ENCODE results near the gene ZFHX3. TPM values are rescaled to one million over a fixed set of nuclear protein-coding genes. Genes with fewer than 3 reads are reported as not detected.

ZFHX3 gene
- total and polyA plus RNA-seq, 2 of the 8 experiments (the other 6 are each of a cell fraction or from before 2014, with no cell fraction given), result 0.08 to 0.99 TPM

GRCh38 chr16:72921620-72922019, 126.3 kb downstream of the ZFHX3 start (continued):
- no peak for TF ChIP-seq POU5F1 (IDR thresholded peaks at IDR 0.05; ENCODE audit: low read depth, low read length)
- no peak for TF ChIP-seq TCF12 (IDR thresholded peaks at IDR 0.05; ENCODE audit: low read depth, low read length)
- TF ChIP-seq SIRT6 (IDR thresholded peaks at IDR 0.05; ENCODE audit: low read length), result no peak
- TF ChIP-seq HDAC2 (IDR thresholded peaks at IDR 0.05; ENCODE audit: borderline replicate concordance in 1 of 2, low read depth in 2 of 2, low read length in 2 of 2), result no peak
